ENCODE data around the gene KREMEN1.

The KREMEN1 gene

DNA sequence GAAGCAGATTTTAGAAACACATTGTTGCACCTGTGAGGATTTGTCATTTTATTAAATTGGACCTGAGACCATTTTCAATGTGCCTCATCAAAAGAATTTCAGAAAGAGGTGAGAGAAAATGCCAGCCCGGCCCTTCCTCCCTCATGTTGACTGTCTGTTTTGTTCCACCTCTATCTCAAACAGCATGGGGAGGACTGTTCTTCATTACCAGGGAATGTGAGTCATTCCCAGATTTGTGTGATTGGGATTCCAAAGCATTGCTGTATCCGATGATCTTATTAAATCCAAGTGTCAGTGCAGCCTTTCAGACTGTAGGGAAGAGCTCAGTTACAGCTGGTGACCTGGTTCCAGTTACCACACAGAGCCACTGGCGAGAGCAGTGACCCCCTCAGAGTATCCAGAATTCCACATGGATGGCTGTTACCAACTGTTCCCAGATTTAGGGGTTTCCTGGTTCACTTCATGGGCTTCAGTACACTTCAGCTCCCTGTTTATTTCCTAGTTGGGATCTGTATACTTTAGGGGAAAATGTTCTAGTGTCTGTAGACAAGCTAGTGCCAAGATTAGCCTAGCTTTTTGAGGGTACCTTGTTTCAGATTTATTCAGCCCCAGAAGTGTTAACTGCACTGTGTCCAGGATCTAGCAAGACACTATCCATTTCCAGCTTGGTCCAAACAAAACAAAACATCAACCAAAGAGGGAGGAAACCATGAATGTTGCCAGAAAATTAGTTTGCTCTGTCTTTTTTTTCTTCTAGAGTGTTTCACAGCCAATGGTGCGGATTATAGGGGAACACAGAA, 20.9 kb downstream of the KREMEN1 start:
- no peaks in the 10 kb centered on the region for H3K4me1 Mint-ChIP-seq (ENCODE audit: low read depth)
- no peaks in the 10 kb centered on the region for H3K36me3 Mint-ChIP-seq (ENCODE audit: low read depth)
- no peak overlapping the region for H3K27ac Mint-ChIP-seq
- no peak for DNase-seq (ENCODE audit: low spot score)
- H3K27me3 Mint-ChIP-seq (ENCODE audit: low read depth), result peaks cover 33% of the 10 kb centered on the region
- H3K4me3 Mint-ChIP-seq, result no peak overlapping the region
- no peaks in the 10 kb centered on the region for H3K9me3 Mint-ChIP-seq

- Mint-ChIP-seq H3K4me1 (ENCODE audit: low read depth) (no peaks in the 10 kb centered on the region), H3K9me3 (no peaks in the 10 kb centered on the region), H3K27ac (no peak overlapping the region), H3K4me3 (no peak overlapping the region), H3K27me3 (ENCODE audit: low read depth) (peaks cover 21% of the 10 kb centered on the region), H3K36me3 (ENCODE audit: low read depth) (no peaks in the 10 kb centered on the region)
- no peak for DNase-seq (ENCODE audit: low spot score)
Measured at GRCh38 chr22:29095459-29095858, 22.6 kb downstream of the KREMEN1 start.

- no peaks in the 10 kb centered on the region for H3K36me3 Mint-ChIP-seq (ENCODE audit: low read depth)
- no peaks in the 10 kb centered on the region for H3K4me1 Mint-ChIP-seq (ENCODE audit: low read depth)
- H3K9me3 Mint-ChIP-seq, result no peaks in the 10 kb centered on the region
- peaks cover 16% of the 10 kb centered on the region for H3K27me3 Mint-ChIP-seq (ENCODE audit: low read depth)
- no peak for DNase-seq (ENCODE audit: low spot score)
- no peak overlapping the region for H3K27ac Mint-ChIP-seq
- H3K4me3 Mint-ChIP-seq, result no peak overlapping the region
Measured at GRCh38 chr22:29096736-29097669, 24.2 kb downstream of the KREMEN1 start.

DNA sequence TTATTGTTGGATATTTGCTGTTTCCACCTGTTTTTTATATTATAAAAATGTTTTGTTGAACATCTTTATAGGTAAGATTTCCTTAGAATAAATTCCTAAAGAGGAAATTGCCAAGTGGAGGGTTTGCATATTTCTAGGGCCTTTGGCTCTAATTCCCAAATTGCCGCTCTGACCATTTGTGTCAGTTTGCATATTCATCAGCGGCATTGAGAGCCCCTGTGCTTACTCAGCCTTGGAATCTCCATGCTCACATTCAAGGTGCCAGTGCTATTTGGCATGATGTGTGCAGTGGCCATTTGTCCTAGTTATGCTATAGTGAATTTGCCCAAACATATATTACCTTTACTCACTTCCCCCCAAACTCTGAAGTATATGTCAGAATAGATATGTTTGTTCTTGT, 25.5 kb downstream of the KREMEN1 start:
- Mint-ChIP-seq H3K36me3 (ENCODE audit: low read depth) (no peaks in the 10 kb centered on the region), H3K4me3 (no peak overlapping the region), H3K9me3 (no peaks in the 10 kb centered on the region)

DNA sequence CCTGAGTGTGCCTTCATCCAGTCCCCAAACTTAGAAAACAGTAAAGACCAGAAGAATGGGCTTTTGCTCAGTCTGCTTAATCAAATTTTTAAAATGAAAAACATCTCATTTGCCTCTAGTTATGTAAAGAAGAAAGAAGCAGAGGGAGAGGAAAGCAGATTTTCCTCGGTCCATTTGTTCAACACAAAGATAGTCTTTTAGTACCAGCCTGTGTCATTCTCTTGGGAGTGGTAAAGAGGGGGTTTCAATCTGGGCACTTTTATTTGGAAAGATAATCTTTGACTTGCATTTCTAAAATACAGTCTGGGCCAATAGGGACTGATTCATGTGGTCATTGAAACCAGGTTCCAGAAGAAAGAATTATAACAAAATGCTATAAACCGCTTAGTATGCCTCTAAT, 29.5 kb downstream of the KREMEN1 start:
- no peaks in the 10 kb centered on the region for H3K9me3 Mint-ChIP-seq
- H3K4me3 Mint-ChIP-seq, result no peak overlapping the region
- DNase-seq (ENCODE audit: low spot score), result no peak

More for the DNA sequence above, 25.5 kb downstream of the KREMEN1 start:
- Mint-ChIP-seq H3K27me3 (ENCODE audit: low read depth) (peaks cover 26% of the 10 kb centered on the region), H3K4me1 (ENCODE audit: low read depth) (no peaks in the 10 kb centered on the region), H3K27ac (no peak overlapping the region)
- DNase-seq (ENCODE audit: low spot score), result no peak

GRCh38 chr22:29103121-29103520, 30.3 kb downstream of the KREMEN1 start:
- Mint-ChIP-seq H3K27ac (no peak overlapping the region), H3K36me3 (ENCODE audit: low read depth) (no peaks in the 10 kb centered on the region)

More for the DNA sequence above, 29.5 kb downstream of the KREMEN1 start:
- no peak overlapping the region for H3K27ac Mint-ChIP-seq
- peaks cover 19% of the 10 kb centered on the region for H3K27me3 Mint-ChIP-seq (ENCODE audit: low read depth)
- H3K36me3 Mint-ChIP-seq (ENCODE audit: low read depth), result no peaks in the 10 kb centered on the region
- no peaks in the 10 kb centered on the region for H3K4me1 Mint-ChIP-seq (ENCODE audit: low read depth)

GRCh38 chr22:29105468-29105867, 32.6 kb downstream of the KREMEN1 start:
- H3K27ac Mint-ChIP-seq, result no peak overlapping the region
- peaks cover 30% of the 10 kb centered on the region for H3K27me3 Mint-ChIP-seq (ENCODE audit: low read depth)
- no peaks in the 10 kb centered on the region for H3K36me3 Mint-ChIP-seq (ENCODE audit: low read depth)
- H3K4me1 Mint-ChIP-seq (ENCODE audit: low read depth), result no peaks in the 10 kb centered on the region
- DNase-seq (ENCODE audit: low spot score), result no peak
- H3K9me3 Mint-ChIP-seq, result no peaks in the 10 kb centered on the region
- no peak overlapping the region for H3K4me3 Mint-ChIP-seq

More at GRCh38 chr22:29103121-29103520, 30.3 kb downstream of the KREMEN1 start:
- peaks cover 19% of the 10 kb centered on the region for H3K27me3 Mint-ChIP-seq (ENCODE audit: low read depth)
- no peak for DNase-seq (ENCODE audit: low spot score)
- H3K4me1 Mint-ChIP-seq (ENCODE audit: low read depth), result no peaks in the 10 kb centered on the region
- H3K4me3 Mint-ChIP-seq, result no peak overlapping the region
- H3K9me3 Mint-ChIP-seq, result no peaks in the 10 kb centered on the region

GRCh38 chr22:29106839-29107238, 34.0 kb downstream of the KREMEN1 start:
- no peak for DNase-seq (ENCODE audit: low spot score)
- Mint-ChIP-seq H3K36me3 (ENCODE audit: low read depth) (no peaks in the 10 kb centered on the region), H3K9me3 (no peaks in the 10 kb centered on the region), H3K4me3 (no peak overlapping the region), H3K27ac (no peak overlapping the region), H3K27me3 (ENCODE audit: low read depth) (peaks cover 34% of the 10 kb centered on the region), H3K4me1 (ENCODE audit: low read depth) (no peaks in the 10 kb centered on the region)

GRCh38 chr22:29108137-29108536, 35.3 kb downstream of the KREMEN1 start:
- Mint-ChIP-seq H3K4me1 (ENCODE audit: low read depth) (no peaks in the 10 kb centered on the region), H3K9me3 (no peaks in the 10 kb centered on the region), H3K4me3 (no peak overlapping the region), H3K27ac (no peak overlapping the region), H3K27me3 (ENCODE audit: low read depth) (peaks cover 29% of the 10 kb centered on the region), H3K36me3 (ENCODE audit: low read depth) (no peaks in the 10 kb centered on the region)
- DNase-seq (ENCODE audit: low spot score), result no peak

- Mint-ChIP-seq H3K4me1 (ENCODE audit: low read depth) (no peaks in the 10 kb centered on the region), H3K4me3 (no peak overlapping the region), H3K27ac (no peak overlapping the region), H3K36me3 (ENCODE audit: low read depth) (no peaks in the 10 kb centered on the region), H3K9me3 (no peaks in the 10 kb centered on the region), H3K27me3 (ENCODE audit: low read depth) (peaks cover 39% of the 10 kb centered on the region)
- DNase-seq (ENCODE audit: low spot score), result no peak
Measured at GRCh38 chr22:29109822-29110221, 37.0 kb downstream of the KREMEN1 start.

- no peaks in the 10 kb centered on the region for H3K9me3 Mint-ChIP-seq
- H3K27me3 Mint-ChIP-seq (ENCODE audit: low read depth), result peaks cover 43% of the 10 kb centered on the region
- no peaks in the 10 kb centered on the region for H3K4me1 Mint-ChIP-seq (ENCODE audit: low read depth)
- H3K4me3 Mint-ChIP-seq, result no peak overlapping the region
- H3K36me3 Mint-ChIP-seq (ENCODE audit: low read depth), result no peaks in the 10 kb centered on the region
- H3K27ac Mint-ChIP-seq, result no peak overlapping the region
- DNase-seq (ENCODE audit: low spot score), result no peak
Measured at GRCh38 chr22:29110946-29111345, 38.1 kb downstream of the KREMEN1 start.

GRCh38 chr22:29112121-29112520, 39.3 kb downstream of the KREMEN1 start:
- no peaks in the 10 kb centered on the region for H3K36me3 Mint-ChIP-seq (ENCODE audit: low read depth)
- H3K27me3 Mint-ChIP-seq (ENCODE audit: low read depth), result peaks cover 43% of the 10 kb centered on the region
- peaks cover 5% of the 10 kb centered on the region for H3K4me1 Mint-ChIP-seq (ENCODE audit: low read depth)

DNA sequence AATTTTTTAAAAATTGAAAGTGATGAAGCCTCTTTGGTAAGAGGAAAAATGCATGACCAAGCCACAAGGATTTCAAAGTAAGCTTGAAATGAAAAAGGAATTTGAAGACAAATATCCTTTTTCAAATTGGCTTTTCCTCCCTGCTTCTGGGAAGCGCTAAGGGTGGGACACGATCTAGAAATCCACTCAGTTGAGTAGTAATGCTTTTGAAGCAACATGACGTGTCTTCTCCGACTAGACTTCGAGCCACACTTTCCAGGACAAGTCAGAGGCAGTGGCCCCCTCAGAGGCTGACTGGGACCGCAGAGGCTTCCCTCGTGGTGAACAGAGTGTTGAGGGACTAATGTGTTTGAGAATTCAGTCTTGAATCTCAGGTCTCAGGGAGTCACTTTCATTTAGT, 39.8 kb downstream of the KREMEN1 start:
- no peak overlapping the region for H3K4me3 Mint-ChIP-seq
- no peak overlapping the region for H3K27ac Mint-ChIP-seq
- H3K4me1 Mint-ChIP-seq (ENCODE audit: low read depth), result peaks cover 5% of the 10 kb centered on the region
- no peak for DNase-seq (ENCODE audit: low spot score)
- H3K9me3 Mint-ChIP-seq, result peaks cover 6% of the 10 kb centered on the region
- H3K36me3 Mint-ChIP-seq (ENCODE audit: low read depth), result no peaks in the 10 kb centered on the region
- H3K27me3 Mint-ChIP-seq (ENCODE audit: low read depth), result peaks cover 43% of the 10 kb centered on the region

More at GRCh38 chr22:29112121-29112520, 39.3 kb downstream of the KREMEN1 start:
- DNase-seq (ENCODE audit: low spot score), result no peak
- no peak overlapping the region for H3K27ac Mint-ChIP-seq
- H3K4me3 Mint-ChIP-seq, result no peak overlapping the region
- peaks cover 4% of the 10 kb centered on the region for H3K9me3 Mint-ChIP-seq

DNA sequence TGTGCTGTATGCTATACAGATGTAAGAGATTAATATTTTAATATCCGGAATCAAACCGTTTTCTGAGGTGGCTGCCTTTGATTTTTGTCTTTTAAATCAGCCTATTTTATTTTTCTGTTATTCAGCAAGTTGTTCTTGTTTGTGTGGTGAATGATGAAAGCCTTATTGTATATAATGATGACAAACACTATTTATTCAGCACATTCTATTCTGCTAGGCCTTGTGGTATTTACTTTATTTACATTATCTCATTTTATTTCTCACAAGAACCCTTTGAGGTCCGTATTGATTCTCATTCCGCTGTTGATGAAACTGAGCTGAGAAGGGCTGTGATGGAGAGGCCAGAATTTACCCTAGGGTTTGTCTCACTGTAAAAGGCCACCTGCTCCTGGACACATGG, 40.5 kb downstream of the KREMEN1 start:
- Mint-ChIP-seq H3K4me1 (ENCODE audit: low read depth) (peaks cover 5% of the 10 kb centered on the region), H3K27ac (no peak overlapping the region), H3K4me3 (no peak overlapping the region), H3K27me3 (ENCODE audit: low read depth) (peaks cover 41% of the 10 kb centered on the region), H3K9me3 (peaks cover 12% of the 10 kb centered on the region), H3K36me3 (ENCODE audit: low read depth) (no peaks in the 10 kb centered on the region)
- DNase-seq (ENCODE audit: low spot score), result no peak

All from T-helper 2 cell treated with Interferon-gamma antibody and Interleukin-4, amounts not matched to agents 5 μg/mL and 100 μg/mL, for 36 hours (primary cell).